NCI-H128 (cell line): ENCODE data around the gene OXNAD1.

Experiments
- DNase-seq: peaks from one replicate; lab custom pipeline; 2025; ENCODE audit not compliant: unreplicated experiment; lab: John Stamatoyannopoulos, UW

Gene OXNAD1

DNA sequence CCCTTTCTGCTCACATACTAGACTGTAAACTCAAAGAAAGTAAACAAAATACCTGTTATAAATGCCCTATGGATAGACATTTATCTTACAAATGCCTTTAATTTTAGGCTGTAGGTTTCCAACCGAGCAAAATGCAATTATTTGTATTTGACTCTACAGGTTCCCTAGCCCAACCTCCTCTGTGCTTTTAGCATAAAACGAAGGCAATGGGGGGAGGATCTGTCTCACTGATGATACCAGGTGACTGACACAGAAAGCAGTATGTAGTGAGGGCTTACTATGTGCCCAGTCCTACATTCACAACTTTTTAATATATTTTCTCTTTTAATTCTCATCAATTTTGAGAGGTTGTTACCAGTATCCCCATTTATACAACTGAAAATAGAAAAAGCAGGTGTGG is 87.4 kb downstream of the OXNAD1 start:
- DNase-seq, result no peak

DNA sequence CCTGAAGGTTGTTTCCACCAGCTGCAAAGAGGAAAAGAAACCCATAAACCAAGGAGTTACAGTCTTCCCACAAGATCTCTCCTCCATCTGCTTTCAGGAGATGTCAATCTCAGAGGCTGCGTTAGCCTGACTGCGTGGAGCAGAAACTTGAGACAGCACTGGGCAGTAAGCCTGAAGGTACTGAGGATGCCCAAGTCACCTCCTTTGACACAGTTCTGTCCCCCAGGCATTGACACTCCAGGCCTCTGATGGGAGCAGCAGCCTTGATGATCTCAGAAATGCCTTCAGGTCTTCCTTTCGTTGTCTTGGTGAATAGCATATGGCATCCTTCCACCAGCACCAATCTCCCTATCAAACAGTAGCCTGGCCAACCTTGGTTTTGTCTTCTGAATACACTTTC is 89.3 kb downstream of the OXNAD1 start:
- no peak for DNase-seq
